Measurements from ENCODE around the gene OR4E2.
"Not testable (repeated sequence)": the region's sequence is repeated elsewhere in the genome, so short reads cannot be mapped to it uniquely, and the experiment has no call there.

Gene OR4E2

GRCh38 chr14:21653331-21653885 is at the start of gene OR4E2:
Gene OR4E2 (plus strand): TSS chr14:21653835. CDS start chr14:21665083, 11,248 bp downstream.
- Histone ChIP-seq H3K4me3 (replicated peaks; ENCODE audit: low read depth, low read length) (no peak within 1 kb of the TSS), H3K27me3 (replicated peaks; ENCODE audit: control insufficient read depth, insufficient read depth, low read length) (no peaks in the 10 kb centered on the region), H3K36me3 (ENCODE audit: control insufficient read depth, insufficient read depth, low read length) (no peaks in the 10 kb centered on the region)
- DNase-seq (ENCODE audit: extremely low read depth, insufficient read length) = no peak
- no peak for TF ChIP-seq CTCF (IDR thresholded peaks at IDR 0.05; ENCODE audit: insufficient read depth, low read length, poor library complexity, severe bottlenecking)

- DNase-seq (ENCODE audit: extremely low read depth, insufficient read length) = peak; percentile 20
- no peak overlapping the region for H3K4me3 ChIP-seq (replicated peaks; ENCODE audit: low read depth, low read length)
- no peak for TF ChIP-seq CTCF (IDR thresholded peaks at IDR 0.05; ENCODE audit: insufficient read depth, low read length, poor library complexity, severe bottlenecking)
These were observed 41.3 kb upstream of the OR4E2 start for GRCh38 chr14:21612324-21612723.

GRCh38 chr14:21614240-21614639 is 39.4 kb upstream of the OR4E2 start:
- Histone ChIP-seq H3K4me3 (replicated peaks; ENCODE audit: low read depth, low read length) (no peak overlapping the region), H3K27me3 (replicated peaks; ENCODE audit: control insufficient read depth, insufficient read depth, low read length) (no peaks in the 10 kb centered on the region; the same call in 1 of the 2 replicates), H3K36me3 (ENCODE audit: control insufficient read depth, insufficient read depth, low read length) (no peaks in the 10 kb centered on the region)
- DNase-seq (ENCODE audit: extremely low read depth, insufficient read length) = no peak
- TF ChIP-seq CTCF (IDR thresholded peaks at IDR 0.05; ENCODE audit: insufficient read depth, low read length, poor library complexity, severe bottlenecking) = no peak

More at GRCh38 chr14:21612324-21612723, 41.3 kb upstream of the OR4E2 start:
- no peaks in the 10 kb centered on the region for H3K36me3 ChIP-seq (ENCODE audit: control insufficient read depth, insufficient read depth, low read length)
- H3K27me3 ChIP-seq (replicated peaks; ENCODE audit: control insufficient read depth, insufficient read depth, low read length) = no peaks in the 10 kb centered on the region; the same call in none of the 2 replicates

- Histone ChIP-seq H3K27me3 (replicated peaks; ENCODE audit: control insufficient read depth, insufficient read depth, low read length) (no peaks in the 10 kb centered on the region), H3K4me3 (replicated peaks; ENCODE audit: low read depth, low read length) (no peak overlapping the region), H3K36me3 (ENCODE audit: control insufficient read depth, insufficient read depth, low read length) (no peaks in the 10 kb centered on the region)
- no peak for TF ChIP-seq CTCF (IDR thresholded peaks at IDR 0.05; ENCODE audit: insufficient read depth, low read length, poor library complexity, severe bottlenecking)
- no peak for DNase-seq (ENCODE audit: extremely low read depth, insufficient read length)
These were observed 36.0 kb upstream of the OR4E2 start for GRCh38 chr14:21617614-21618013.

- no peak for TF ChIP-seq CTCF (IDR thresholded peaks at IDR 0.05; ENCODE audit: insufficient read depth, low read length, poor library complexity, severe bottlenecking)
- Histone ChIP-seq H3K27me3 (replicated peaks; ENCODE audit: control insufficient read depth, insufficient read depth, low read length) (no peaks in the 10 kb centered on the region; the same call in 1 of the 2 replicates), H3K36me3 (ENCODE audit: control insufficient read depth, insufficient read depth, low read length) (no peaks in the 10 kb centered on the region), H3K4me3 (replicated peaks; ENCODE audit: low read depth, low read length) (no peak overlapping the region)
- DNase-seq (ENCODE audit: extremely low read depth, insufficient read length) = no peak
These were observed 27.0 kb upstream of the OR4E2 start for GRCh38 chr14:21626491-21627230.

GRCh38 chr14:21630503-21630902 is 23.1 kb upstream of the OR4E2 start:
- not testable (repeated sequence) for H3K36me3 ChIP-seq (ENCODE audit: control insufficient read depth, insufficient read depth, low read length); H3K27me3 ChIP-seq (replicated peaks; ENCODE audit: control insufficient read depth, insufficient read depth, low read length); DNase-seq (ENCODE audit: extremely low read depth, insufficient read length); H3K4me3 ChIP-seq (replicated peaks; ENCODE audit: low read depth, low read length)
